ENCODE measurements around the gene C12orf60. TPM values are rescaled to one million over a fixed set of nuclear protein-coding genes. Genes with fewer than 3 reads are reported as not detected.

The C12orf60 gene
- total RNA-seq, 1 experiment from 2014 or later: 1.9 TPM

- H2BK20ac ChIP-seq (ENCODE audit: low read depth, low read length, poor library complexity, severe bottlenecking): no peak overlapping the region
These were observed 51.2 kb downstream of the C12orf60 start for GRCh38 chr12:14854586-14855183.

More at GRCh38 chr12:14854586-14855183, 51.2 kb downstream of the C12orf60 start:
- Histone ChIP-seq H2BK5ac (ENCODE audit: insufficient read length, low read length) (no peak overlapping the region), H3K14ac (ENCODE audit: insufficient read depth, low read length) (no peak overlapping the region), H3K18ac (ENCODE audit: insufficient read length, low read depth, low read length) (no peak overlapping the region), H4K91ac (ENCODE audit: insufficient read length, low read depth, low read length) (no peak overlapping the region), H2BK120ac (ENCODE audit: low read depth, low read length, poor library complexity, severe bottlenecking) (no peak overlapping the region), H4K8ac (replicated peaks; ENCODE audit: insufficient read length, low read depth, low read length) (no peak overlapping the region), H3K56ac (ENCODE audit: insufficient read length, low read depth, low read length) (no peak overlapping the region), H3K4me2 (ENCODE audit: insufficient read depth, insufficient read length, low read length) (no peak overlapping the region), H3K23ac (ENCODE audit: insufficient read length, low read depth, low read length) (no peak overlapping the region), H3K23me2 (ENCODE audit: insufficient read length, low read depth, low read length, poor library complexity, severe bottlenecking) (no peaks in the 10 kb centered on the region), H3K9me3 (ENCODE audit: control insufficient read depth, low read depth, low read length) (no peaks in the 10 kb centered on the region), H3T11ph (ENCODE audit: low read length) (no peak overlapping the region), H2BK12ac (ENCODE audit: insufficient read length, low read depth, low read length) (no peak overlapping the region), H4K20me1 (ENCODE audit: control insufficient read depth, insufficient read depth, insufficient read length) (no peaks in the 10 kb centered on the region), H2AFZ (ENCODE audit: low read length) (no peak overlapping the region), H2AK5ac (ENCODE audit: insufficient read length, low read length) (no peak overlapping the region), H2BK15ac (ENCODE audit: low read depth, low read length) (no peak overlapping the region), H3K79me1 (ENCODE audit: insufficient read depth, low read depth, low read length, poor library complexity, severe bottlenecking) (no peaks in the 10 kb centered on the region), H3K79me2 (ENCODE audit: insufficient read depth, low read length) (no peaks in the 10 kb centered on the region), H3K4me1 (ENCODE audit: insufficient read depth, low read length) (peaks cover 2% of the 10 kb centered on the region; the same call in 1 of the 2 replicates), H3K27ac (ENCODE audit: insufficient read length, low read depth, low read length) (no peak overlapping the region), H3K27me3 (ENCODE audit: insufficient read depth, low read length) (no peaks in the 10 kb centered on the region), H3K9ac (ENCODE audit: extremely low read depth, insufficient read length, low read length) (no peak overlapping the region), H3K4ac (ENCODE audit: low read depth, low read length) (no peak overlapping the region), H4K5ac (ENCODE audit: insufficient read length, low read depth, low read length) (no peak overlapping the region)
- no peak for TF ChIP-seq CTCF (conservative IDR thresholded peaks at IDR 0.05)
- Mint-ChIP-seq H3K27ac (no peak overlapping the region), H3K27me3 (ENCODE audit: low read depth) (no peaks in the 10 kb centered on the region), H3K4me1 (peaks cover 16 to 20% of the 10 kb centered on the region in 2 experiments), H3K4me3 (no peak overlapping the region), H3K36me3 (ENCODE audit: insufficient read depth in 1 of 3, low read depth in 3 of 3) (peaks cover 0 to 5% (median 2%) of the 10 kb centered on the region in 3 experiments; a peak in 2 of 7 replicates), H3K9me3 (peaks cover 11 to 17% of the 10 kb centered on the region in 2 experiments)
- WGBS (ENCODE audit: extremely low coverage, insufficient read length, low lambda C conversion rate): no CpG with 5 or more reads among the region's 6 CpGs
- no peak for DNase-seq
